Activated T-cell treated with anti-CD3 and anti-CD28 coated beads, Interleukin-2, amount 50 U/mL, for 1 hour (primary cell): ENCODE data around the gene DMGDH.
A peak's percentile ranks its signal among the peaks of the same experiment; 100 is the strongest.

ENCODE experiments used
- DNase-seq: peaks from one replicate; pipeline ENCODE4 v3.0.0-alpha.2; 2020

The DMGDH gene

DNA sequence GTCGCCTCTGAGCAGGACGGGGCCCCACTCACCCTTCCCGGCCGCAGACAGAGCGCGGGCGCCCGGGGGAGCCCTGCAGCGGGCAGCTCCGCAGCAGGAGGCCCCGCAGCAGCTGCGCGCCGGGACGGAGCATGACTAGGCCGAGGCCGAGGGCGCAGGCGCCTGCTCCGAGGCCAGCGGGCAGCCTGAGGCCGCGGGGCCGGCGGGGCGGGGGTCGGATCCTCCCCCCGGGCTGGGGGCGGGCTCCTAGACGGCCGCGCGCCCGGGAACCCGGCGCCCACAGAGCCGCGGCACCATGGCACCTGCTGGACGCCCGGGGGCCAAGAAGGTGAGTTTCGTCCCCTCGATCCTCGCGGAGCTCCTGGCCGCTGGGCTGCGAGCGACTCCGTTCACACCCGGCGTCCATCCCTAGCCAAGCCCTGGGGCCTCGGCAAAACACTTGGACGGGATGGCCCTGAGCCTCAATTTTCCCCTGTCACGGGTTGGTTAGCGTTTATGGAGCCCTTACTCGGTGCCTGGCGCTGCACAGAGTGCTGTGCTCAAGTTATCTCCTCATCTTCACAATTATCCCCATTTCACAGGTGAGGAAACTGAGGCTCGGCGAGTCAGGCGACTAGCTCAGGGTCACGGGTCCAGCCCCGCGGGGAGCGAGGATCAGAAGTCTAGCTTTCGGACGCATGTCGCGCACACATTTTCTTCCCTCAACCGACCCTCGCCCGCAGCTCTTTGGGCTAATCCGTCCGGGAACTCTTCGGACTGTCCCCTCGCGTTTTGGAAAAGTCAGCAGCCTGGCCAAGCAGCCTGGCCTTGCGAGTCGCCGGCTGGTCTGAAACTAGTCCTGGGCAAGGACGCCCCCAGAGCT lies at the start of gene DMGDH, which contains the start of gene BHMT2:
Gene DMGDH, minus strand, starts transcription at position 187 of the 862 bp plus-strand sequence. Its CDS starts 54 bp downstream, at position 133.
Gene BHMT2, plus strand, starts transcription at position 280 of the 862 bp plus-strand sequence. Its CDS starts 16 bp downstream, at position 296.
- DNase-seq: no peak

GRCh38 chr5:79112703-79113058 lies 43.2 kb upstream of the DMGDH start:
- DNase-seq: no peak

- DNase-seq: no peak
Measured at GRCh38 chr5:79111960-79112702, 42.7 kb upstream of the DMGDH start.

DNA sequence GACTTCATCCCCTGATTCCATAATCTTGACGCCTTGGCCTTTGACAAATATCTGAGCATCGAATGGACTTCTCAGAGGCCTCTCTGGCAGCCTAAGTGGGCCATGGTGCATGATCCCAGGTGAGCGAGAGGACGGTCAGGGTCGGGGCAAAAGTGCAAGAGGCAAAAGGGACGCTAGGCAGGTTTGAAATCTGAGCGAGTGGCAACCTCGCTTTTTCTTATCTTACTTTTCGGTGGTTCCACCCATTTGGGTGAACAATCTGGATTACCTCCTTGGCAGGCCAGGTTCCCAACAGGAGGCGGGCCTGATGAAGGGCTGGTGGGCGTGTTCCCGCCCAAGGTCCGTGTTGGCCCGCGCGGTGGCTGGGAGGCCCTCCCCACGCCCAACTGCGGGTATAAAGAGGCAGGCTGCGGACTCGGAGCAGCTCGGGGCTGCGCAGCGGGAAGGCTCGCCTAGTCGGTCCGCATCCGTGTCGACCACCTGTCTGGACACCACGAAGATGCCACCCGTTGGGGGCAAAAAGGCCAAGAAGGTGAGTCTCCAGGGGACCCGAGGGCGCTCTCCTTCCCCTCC lies 42.0 kb upstream of the DMGDH start, which contains the start of gene BHMT:
Gene BHMT, plus strand, starts transcription at position 423 of the 573 bp plus-strand sequence. Its CDS starts 77 bp downstream, at position 500.
- no peak for DNase-seq

GRCh38 chr5:79109527-79110492 lies 40.3 kb upstream of the DMGDH start:
- DNase-seq: peak; percentile 40

DNA sequence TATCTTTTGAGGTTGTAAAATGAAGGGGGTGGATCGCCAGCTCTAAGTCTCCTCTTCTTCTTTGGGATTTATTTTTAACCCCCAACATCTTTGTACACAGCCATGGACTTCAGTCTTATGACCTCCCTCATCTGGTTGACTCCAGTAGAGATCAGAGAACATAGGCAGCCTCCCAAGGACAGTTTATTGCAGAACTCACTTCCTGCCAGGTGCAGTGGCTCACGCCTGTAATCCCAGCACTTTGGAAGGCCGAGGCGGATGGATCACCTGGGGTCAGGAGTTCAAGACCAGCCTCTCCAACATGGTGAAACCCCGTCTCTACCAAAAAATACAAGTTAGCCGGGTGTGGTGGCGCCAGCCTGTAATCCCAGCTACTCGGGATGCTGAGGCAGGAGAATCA lies 39.3 kb upstream of the DMGDH start:
- no peak for DNase-seq

- no peak for DNase-seq
Measured at GRCh38 chr5:79108086-79108485, 38.6 kb upstream of the DMGDH start.

- no peak for DNase-seq
Measured at GRCh38 chr5:79107020-79107796, 37.7 kb upstream of the DMGDH start.

DNA sequence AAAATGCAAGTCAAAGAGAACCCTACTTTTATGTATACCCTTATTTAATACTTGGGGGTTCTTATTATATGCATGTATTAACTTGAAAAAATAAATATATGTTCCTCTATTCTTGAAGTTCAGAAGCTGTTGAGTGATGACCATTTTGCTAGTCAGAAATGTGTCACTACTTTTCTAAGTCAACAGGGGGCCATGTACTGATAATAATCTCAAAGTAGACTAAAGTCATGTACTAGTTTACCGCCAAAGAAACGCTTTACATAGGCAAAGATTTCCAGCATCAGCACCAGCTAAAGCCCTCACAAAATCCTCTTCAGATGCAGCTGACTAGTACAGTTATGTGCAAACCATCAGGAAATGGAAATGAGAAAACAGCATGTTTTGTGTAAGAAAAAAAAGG lies 36.4 kb upstream of the DMGDH start:
- DNase-seq: no peak

GRCh38 chr5:79093762-79094161 lies 24.3 kb upstream of the DMGDH start:
- DNase-seq: no peak

- no peak for DNase-seq
Measured at GRCh38 chr5:79091064-79091463, 21.6 kb upstream of the DMGDH start.

GRCh38 chr5:79088507-79088906 lies 19.0 kb upstream of the DMGDH start:
- no peak for DNase-seq

DNA sequence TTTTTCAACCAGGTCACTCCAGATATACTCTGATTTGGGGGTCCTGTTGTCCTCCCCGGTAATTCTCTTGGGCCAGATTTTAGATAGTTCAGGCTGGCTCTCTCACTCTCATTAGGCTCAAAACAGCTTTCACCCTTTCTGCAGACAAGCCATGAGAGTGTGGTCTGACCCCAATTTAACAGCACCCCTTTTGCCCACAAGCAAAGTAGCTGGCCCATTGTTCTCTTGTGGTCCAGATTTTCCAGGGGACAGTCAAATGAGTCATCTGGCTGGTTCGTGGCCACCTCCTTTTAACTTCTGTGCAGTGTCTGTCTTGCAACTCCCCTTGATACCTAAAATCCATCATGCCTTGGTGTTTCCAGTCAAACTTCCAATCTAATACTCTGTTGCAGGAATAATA lies 16.6 kb upstream of the DMGDH start:
- DNase-seq: no peak

DNA sequence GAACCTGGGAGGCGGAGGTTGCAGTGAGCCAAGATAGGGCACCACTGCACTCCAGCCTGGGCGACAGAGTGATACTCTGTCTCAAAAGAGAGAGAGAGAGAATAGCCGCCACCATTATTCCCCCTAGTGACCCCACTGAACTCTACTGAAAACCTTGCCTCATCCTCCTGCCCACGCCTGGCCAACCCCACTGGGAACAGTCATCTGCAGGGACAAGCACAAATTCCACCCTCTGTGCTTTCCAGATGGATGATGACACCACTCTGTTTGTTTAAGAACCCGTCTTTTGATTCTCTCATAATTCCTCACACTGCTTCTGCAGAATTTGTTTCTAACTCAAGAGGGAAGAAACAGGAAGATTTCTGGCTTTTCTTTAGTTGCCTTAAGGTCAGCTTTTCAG lies 12.3 kb upstream of the DMGDH start:
- no peak for DNase-seq

GRCh38 chr5:79080804-79081203 lies 11.3 kb upstream of the DMGDH start:
- no peak for DNase-seq

DNA sequence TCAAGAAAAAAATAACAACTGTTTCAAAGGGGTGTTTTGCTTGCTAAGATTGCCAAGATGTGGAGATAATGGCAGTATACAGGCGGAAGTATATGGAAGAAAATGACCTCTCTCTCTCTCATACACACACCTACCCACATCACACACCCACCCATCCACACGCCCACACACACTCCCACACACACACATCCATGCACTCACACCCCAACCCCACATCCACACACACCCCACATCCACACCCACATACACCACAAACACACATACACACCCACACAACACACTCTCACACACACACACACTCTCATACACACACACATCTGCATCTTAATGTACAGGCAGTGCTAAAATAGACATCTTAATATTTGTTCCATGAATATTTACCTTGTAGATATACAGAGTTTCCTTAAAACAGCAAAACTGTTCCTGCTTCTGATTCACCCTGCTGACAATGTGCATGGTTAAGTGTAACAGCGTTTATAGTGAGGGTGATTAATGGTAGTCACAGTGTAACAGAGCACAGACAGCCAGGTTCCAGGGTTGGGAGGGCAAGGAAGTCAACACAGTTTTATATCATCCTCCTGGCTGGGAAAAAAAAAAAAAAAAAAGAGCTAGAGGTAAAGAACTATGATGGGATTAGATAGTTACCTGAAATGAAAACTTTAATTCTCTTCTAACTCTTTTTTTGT lies 8.3 kb upstream of the DMGDH start:
- DNase-seq: no peak

- no peak for DNase-seq
Measured at GRCh38 chr5:79076819-79077218, 7.3 kb upstream of the DMGDH start.

DNA sequence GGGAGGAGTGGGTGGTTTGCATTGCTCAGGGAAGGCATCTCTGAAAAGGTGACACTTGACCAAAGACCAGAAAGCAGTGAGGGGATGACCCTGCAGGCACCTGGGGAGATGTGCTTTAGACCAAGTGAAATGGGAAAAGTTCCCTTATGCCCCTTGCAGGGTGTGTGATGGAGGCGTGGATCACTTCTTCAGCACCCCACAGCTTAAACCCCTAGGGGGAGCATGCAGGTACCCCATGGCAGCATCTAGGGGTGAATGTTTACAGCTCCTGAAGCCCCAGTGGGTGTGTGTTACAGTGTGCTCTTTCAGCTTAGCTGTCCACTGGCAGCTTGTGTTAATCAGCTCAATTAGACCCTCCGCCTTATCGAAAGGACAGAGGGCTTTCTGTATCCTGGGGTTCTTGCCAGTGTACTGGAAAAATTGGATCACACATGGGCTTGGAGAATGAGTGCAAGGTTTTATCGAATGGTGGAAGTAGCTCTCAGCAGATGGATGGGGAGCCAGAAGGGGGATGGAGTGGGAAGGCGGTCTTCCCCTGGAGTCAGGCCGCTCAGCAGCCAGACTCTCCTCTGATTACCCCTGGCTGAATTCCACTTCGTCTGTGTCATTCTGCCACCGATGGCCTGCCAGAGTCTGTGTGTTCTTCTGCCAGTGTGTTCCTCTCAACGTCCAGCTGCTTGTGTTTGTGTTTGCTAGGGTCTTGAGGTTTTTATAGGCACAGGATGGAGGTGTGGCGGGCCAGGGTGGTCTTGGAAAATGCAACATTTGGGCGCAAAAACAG lies 6.4 kb upstream of the DMGDH start:
- DNase-seq: no peak

- DNase-seq: no peak
Measured at GRCh38 chr5:79074641-79075040, 5.2 kb upstream of the DMGDH start.

GRCh38 chr5:79070350-79070667 lies 835 bp upstream of the DMGDH start:
- DNase-seq: no peak
